NCI-H1694 treated with DMSO at 0.1 percent for 48 hours (cell line): ENCODE data around the gene COMMD1.
"Not testable (repeated sequence)": the region's sequence is repeated elsewhere in the genome, so short reads cannot be mapped to it uniquely, and the experiment has no call there.

Experiments used
- DNase-seq: peaks from one replicate; lab custom pipeline; 2025; lab: John Stamatoyannopoulos, UW

COMMD1 gene

DNA sequence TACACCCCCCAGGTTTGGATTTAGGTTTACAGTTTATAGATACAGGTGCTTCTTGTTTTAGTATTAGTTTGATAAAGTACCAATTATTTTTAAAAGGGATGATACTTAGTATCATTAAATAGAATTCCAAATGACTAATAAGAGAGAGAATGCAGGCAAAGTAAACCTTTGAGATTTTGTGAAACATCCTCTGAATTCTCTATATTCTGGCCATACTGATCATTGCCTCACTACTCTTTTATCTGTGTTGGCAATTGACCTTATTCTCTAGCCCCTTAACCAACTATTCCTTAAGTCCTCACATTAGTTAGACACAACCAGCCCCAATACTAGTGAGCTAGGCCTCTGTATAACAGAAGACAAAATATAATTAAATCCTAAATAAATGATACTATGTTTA, 125.4 kb downstream of the COMMD1 start:
- no peak for DNase-seq

DNA sequence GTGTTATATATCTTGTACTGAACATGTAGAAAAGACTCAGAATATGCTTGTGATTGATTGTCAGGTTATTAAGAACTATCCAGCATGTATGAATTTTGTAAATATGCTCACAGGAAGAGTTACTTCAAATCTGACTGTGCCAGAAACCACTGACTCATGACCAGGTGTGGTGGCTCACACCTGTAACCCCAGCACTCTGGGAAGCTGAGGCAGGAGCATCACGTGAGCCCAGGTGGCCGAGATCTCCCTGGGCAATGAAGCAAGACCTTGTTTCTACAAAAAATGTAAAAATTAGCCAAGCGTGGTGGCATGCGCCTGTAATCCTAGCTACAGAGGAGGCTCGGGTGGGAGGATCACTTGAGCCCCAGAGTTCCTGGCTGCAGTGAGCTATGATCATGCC, 126.6 kb downstream of the COMMD1 start:
- DNase-seq: no peak

DNA sequence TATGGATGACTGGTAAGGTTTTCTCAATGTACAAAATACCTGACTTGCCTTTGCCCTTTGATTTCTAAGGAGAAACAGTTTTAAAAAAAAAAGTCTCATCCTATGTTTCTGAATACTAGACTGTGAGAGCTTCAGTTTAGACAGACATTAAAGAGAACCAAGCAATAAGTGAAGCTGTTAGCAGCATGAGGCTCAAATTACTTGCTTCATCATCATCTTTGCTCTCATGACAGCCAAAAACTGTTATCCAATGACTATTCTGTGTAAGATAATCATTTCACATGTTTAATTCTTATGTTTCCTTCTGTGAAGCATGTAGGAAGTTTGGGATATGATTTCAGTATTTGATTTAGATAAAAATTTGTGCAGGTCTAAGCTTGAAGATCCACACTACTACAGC, 129.2 kb downstream of the COMMD1 start:
- no peak for DNase-seq

DNA sequence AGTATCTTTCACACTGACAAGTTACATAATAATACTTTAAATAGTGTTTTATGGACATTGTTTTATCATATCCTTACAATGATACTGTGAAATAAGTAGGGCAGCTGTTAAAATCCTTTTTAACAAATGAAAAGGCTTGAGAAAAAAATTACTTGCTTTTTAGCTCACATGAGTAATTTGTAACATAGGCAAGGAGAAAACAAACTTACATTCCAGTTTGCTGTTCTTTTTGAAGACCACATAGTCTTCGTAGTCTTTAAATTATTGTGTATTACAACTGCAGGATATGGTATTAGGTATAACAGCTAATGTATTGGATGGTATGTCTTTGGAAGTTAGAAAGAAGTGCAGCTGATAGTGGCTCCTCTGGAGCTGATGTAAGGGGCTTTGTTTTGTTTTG, 130.8 kb downstream of the COMMD1 start:
- no peak for DNase-seq

DNA sequence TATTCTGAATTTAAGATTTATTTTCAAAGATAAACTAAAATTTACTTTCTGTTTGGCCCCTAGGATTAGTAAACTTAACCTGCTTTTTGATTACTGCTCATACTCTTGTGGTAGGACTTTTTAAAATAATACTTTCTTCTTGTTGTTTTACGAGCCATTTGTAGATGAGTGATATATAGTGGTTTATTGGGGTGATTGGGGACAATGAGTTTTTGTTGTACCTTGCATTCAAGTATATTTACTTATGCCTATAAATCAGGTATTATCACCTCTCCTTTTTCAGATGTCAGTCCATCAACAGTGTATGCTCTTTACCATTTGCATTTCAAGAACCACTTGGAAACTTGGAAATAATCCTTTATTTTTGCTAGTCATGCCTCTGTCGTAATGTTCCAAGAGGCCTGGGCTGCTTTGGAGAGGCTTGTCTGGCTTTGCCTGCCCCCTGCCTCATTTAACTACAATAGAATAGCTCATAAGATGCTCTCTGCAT, 131.3 kb downstream of the COMMD1 start:
- no peak for DNase-seq

DNA sequence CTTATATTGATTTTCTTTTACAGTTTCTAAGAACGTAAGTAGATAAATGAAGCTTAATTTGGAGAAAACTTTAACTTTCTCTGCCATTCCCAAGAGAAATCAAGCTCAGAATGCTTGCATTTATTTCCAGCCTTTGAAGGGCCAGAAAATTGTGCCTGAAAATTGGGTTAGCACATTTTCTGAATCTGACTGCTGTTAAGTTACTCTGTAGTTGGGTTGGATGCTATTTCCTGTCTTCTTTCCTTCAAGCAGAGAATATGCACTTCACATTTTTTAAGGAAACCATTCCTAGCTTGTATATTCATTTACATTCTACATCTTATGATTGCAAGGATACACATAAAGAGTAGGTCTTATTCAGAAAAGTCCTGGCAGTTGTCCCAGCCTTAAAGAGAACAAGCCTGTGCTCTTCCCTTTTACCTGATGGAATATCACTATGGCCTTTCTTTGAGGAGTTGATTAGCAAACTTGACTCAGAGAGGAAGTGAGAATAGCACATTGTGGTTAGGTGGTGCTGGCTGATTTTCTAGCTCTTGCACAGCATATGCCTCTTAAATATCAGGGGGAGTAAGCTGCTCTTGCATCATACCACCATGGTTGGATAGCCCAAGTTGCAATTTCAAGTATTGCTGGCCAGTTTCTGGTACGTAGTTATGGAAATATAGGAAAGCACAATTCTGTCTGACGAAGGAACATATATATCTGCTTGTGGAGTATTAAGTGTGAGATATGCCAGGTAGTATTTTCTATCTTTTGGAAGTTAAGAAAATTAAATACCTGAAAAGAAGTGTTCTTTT, 133.7 kb downstream of the COMMD1 start:
- DNase-seq: peak; percentile 10

DNA sequence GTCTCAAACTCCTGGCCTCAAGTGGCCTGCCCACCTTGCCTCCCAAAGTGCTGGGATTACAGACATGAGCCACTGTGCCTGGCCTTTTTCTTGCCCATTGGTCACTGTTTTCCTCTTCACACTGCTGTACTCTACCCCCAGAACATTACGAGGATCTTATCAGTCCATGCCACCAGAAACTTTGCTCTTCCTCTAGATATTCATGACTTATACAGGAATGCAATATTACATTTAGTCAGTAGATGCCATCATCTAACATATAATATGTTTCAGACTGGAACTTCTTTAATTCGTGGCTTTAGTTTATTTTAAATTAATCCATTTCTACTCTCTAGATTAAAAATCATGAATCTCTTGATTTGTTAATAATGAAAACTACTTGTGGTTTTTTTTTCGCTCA, 135.5 kb downstream of the COMMD1 start:
- DNase-seq: no peak

DNA sequence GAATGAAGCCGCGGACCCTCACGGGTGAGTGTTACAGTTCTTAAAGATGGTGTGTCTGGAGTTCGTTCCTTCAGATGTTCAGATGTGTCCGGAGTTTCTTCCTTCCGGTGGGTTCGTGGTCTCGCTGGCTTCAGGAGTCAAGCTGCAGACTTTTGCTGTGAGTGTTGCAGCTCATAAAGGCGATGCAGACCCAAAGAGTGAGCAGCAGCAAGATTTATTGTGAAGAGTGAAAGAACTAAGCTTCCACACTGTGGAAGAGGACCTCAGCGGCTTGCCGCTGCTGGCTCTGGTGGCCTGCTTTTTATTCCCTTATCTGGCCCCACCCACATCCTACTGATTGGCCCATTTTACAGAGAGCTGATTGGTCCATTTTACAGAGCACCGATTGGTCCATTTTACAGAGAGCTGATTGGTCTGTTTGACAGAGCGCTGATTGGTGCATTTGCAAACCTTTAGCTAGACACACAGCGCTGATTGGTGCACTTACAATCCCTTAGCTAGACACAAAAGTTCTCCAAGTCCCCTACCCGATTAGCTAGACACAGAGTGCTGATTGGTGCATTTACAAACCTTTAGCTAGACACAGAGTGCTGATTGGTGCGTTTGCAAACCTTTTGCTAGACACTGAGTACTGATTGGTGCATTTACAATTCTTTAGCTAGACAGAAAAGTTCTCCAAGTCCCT, 136.4 kb downstream of the COMMD1 start:
- not testable (repeated sequence) for DNase-seq

DNA sequence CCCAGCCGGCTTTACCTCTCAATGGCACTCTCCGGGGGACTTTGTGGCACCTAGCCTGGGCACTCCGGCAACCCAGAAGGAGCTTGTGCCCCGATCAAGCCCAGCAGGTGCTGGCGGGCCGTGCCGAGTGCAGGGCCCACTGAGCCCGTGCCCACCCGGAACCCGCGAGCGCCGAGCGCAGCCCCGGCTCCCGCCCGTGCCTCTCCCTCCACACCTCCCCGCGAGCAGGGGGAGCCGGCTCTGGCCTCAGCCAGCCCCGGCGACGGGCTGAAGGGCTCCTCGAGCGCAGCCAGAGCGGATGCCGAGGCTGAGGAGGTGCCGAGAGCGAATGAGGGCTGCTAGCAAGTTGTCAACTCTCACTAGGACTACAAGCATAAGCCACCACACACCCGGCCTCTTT, 136.9 kb downstream of the COMMD1 start:
- no peak for DNase-seq

DNA sequence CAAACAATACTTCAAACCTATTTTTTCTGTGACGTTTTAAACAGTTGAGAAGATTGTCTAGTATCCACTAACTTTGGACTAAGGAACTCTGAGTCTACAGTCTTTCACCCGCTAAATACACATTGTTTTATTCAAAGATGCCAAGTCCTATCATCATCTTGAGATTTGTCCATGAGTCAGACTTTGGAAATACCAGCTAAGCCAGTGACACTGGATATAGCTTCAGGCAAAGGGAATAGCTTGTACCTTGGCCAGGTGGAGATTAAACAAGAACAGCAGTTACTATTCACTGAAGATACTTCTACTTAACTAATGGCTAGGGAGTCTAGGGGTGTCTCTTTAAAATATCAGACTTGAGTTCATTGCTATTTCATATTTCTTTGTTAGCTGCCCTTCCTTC, 137.5 kb downstream of the COMMD1 start:
- DNase-seq: no peak

DNA sequence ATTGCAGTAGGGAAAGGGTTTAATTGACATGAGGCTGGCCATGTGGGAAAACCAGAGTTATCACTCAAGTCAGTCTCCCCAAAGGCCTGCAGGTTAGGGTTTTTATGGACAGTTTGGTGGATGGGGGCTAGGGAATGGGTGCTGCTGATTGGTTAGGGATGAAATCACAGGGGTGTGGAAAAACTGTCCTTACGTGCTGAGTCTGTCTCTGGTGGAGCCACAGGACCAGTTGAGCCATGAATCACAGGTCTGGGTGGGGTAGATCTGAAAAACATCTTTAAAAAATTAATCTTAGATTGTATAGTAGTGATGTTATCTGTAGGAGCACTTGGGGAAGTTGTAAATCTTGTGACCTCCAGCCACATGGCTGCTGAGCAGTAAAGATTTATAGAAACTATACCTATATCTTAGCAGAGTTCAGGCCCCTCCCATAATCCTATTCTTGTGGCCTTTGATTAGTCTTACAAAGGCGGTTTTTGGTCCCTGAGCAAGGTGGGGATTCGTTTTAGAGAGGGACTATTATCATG, 139.6 kb downstream of the COMMD1 start:
- DNase-seq: no peak

DNA sequence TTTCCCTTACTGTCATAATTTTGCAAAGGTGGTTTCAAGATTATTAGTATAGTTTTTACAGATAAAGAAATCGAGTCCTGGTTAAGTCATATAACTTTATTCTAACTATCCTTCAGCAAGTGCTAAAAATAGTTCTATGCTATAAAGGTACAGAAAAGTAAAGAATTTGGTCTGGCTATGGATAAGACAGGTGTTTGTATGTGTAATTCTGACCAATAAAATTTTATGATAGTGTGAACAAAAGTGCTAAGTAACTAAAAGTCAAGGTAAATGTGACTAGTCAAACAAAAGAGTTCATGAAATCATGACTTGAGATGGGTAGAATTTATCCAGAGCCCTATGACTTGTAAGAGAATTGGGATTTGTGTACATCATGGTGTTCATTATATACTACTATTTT, 140.7 kb downstream of the COMMD1 start:
- DNase-seq: no peak

DNA sequence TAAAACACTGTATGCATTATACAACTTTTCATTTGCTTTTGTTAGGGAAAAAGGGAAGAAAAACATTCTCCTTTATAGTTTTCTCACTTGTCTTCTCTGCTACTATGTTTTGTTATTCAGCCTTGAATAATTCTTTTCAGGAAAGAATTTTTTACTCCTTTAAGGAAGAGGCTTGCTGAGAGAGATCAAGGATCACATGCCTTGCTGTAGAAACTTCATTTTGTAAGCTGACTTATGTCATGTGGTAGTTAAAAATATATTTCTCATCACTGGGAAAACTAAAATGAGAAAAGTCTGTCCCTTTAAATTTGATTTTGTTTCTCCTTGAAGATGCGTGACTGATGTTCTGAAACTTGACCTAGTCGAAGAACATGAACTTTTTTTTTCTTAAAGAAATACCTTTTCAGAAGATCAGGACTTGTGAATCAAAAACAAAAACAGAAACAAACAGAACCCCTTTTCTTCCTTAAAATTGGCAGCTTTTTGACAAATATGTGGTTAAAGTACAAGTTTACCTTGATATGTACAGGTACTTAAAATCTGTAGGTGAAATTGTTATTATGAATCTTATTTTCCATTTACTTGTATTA, 145.1 kb downstream of the COMMD1 start:
- DNase-seq: no peak

DNA sequence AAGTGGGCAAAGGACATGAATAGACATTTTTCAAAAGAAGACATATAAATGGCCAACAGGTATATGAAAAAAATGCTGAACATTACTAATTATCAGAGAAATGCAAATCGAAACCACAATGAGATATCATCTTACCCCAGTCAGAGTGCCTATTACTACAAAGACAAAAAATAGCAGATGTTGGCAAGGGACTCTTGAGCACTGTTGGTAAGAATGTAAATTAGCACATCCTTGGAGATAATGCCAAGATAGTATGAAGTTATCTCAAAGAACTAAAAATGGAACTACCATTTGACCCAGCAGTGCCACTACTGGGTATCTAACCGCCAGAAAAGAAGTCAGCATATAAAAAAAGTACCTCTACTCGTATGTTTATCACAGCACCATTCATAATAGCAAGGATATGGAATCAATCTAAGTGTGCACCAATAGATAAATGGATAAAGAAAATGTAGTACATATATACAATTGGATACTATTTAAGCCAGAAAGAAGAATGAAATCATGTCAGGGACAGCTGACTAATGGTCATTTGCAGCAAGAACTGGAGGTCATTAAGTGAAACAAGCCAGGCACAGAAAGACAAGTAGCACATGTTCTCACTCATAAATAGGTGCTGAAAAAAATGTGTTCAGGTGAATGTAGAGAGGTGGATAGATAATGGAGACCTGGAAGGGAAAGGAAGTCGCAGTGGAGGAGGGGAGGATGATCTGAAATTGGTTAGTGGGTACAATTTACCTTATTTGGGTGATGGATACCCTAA, 148.7 kb downstream of the COMMD1 start:
- DNase-seq: no peak

DNA sequence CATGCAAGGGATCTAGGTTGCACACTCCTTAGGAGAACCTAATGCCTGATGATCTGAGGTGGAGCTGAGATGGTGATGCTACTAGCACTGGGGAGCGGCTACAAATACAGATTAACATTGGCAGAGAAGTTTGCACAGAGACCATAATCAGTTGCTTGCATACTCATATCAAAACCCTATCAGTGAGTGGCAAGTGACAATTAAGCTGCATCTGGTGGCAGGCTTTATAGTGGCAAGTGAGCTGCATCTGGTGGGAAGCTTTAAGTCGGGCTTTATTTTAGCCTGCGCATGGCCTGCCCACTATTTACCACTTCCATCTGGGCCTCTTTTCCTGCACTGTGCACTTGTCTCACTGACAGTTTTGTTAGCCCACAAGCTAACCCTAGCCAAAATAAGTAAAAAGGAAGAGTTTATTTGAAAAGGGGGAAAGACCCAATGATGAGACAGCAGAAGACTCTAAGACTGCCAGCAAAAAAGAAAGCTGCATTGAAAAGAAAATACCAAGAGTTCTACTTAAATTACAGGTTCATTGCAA, 149.5 kb downstream of the COMMD1 start:
- no peak for DNase-seq

DNA sequence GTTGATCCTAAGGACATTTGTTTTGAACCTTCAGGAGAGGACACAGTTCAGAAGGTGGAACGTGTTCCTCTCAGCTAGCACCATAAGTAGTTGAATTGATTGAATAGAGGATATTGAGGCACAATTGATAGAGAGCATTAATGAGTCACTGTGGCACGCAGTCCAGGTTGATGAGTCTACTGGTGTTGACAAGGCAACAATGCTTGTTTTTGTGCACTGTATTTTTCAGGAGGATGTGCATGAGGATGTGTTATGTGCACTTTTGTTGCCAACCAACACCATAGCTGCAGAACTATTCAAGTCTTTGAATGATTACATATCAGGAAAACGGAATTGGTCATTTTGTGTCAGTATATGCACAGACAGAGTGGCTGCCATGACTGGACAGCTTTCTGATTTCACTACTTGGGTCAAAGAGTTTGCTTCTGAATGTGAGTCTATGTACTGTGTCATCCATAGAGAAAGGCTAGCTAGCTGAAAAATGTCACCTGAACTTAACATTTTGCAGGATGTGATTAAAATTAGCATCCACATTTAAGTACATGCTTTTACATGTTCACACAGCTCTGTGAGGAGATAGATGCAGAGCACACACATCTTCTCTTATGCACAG, 150.4 kb downstream of the COMMD1 start:
- no peak for DNase-seq

DNA sequence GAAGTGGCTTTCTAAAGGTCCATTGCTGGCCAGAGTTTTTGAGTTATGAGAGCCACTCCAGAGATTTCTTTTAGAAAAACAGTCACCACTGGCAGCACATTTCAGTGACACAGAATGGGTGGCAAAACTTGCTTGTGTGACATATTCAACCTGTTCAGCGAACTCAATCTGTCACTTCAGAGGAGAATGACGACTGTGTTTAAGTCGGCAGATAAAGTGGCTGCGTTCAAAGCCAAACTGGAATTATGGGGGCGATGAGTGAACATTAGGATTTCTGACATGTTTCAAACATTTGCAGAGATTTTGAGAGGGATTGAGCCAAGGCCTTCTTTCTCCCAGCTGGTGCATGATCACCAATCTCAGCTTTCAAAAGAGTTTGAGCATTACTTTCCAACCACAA, 150.9 kb downstream of the COMMD1 start:
- no peak for DNase-seq

DNA sequence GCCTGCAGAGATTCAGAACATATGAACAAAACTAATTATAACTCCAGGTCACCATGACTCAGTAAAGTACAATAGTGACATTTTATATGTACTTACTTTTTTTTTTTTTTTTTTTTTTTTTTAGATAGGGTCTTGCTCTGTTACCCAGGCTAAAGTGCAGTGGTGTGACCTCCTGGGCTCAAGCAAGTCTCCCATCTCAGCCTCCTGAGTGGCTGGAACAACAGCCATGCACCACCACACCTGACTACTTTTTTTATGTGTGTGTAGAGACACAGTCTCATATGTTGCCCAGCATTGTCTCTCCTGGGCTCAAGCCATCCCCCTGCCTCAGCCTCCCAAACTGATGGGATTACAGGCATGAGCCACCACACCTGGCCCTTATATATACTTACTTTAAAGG, 159.8 kb downstream of the COMMD1 start:
- DNase-seq: no peak

DNA sequence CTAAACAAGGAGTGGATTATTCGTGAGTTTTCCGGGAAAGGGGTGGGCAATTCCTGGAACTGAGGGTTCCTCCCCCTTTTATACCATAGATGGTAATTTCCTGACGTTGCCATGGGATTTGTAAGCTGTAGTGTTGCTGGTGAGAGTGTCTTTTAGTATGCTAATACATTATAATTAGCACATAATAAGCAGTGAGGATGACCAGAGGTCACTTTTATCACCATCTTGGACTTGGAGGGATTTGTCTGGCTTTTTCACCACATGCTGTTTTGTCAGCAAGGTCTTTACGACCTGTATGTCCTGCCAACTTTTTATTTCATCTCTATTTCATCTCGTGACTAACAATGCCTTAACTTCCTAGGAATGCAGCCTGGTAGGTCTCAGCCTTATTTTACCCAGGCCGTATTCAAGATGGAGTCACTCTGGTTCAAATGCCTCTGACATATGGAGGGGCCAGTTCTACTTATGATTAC, 165.7 kb downstream of the COMMD1 start:
- no peak for DNase-seq

DNA sequence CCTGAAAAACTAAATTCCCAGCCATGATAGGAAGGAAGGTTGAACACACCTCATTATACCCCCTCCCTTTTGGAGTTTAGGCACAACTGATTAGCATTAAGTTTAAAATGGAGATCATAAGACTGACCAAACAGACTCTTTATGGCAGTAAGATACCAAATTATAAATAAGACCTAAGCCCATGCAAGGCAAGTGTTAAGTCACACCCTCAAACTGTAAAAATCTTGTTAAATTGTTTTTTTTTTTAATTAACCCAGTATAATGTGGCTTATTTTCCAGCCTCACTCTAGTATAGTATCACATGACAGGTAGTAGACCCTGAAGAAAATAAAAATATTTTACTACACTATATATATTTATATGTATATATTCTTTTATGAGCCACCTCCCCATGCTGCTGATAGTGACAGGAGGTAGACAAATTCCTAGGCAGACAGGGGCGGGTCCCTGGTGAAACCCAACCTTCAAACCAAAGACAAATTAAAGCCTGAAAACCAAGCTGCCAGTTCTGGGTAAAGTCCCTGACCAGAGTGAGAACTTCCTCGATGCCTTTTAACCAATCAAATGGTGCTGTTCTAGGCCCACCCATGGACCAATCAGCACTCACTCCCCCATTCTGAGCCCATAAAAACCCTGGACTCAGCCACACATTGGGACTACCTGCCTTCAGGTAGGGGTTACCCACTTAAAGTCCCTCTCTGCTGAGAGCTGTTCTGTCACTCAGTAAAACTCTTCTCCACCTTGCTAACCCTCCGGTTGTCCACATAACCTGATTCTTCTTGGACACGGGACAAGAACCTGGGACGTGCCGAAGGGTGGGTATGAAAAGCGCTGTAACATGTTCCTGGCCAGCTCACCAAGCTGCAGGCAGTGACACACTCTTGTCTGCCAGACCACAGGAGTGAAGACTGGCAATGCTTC, 166.5 kb downstream of the COMMD1 start:
- no peak for DNase-seq
